Keratinocyte (primary cell): ENCODE data around the gene PLCL1.

Experiments used
- CTCF ChIP-seq, 3 experiments: IDR thresholded peaks in 1 of 3; conservative IDR thresholded peaks in 1 of 3; optimal IDR thresholded peaks in 1 of 3; 2 replicates in 2 of 3; 3 replicates in 1 of 3; pipeline versions ENCODE3 to v1.5.1; 2011; ENCODE audit warnings: low read length in 3 of 3, mild to moderate bottlenecking in 3 of 3, moderate library complexity in 2 of 3, control low read depth in 1 of 3, inconsistent platforms in 1 of 3; ENCODE audit not compliant: insufficient read depth in 2 of 3; ENCODE audit errors: extremely low read depth in 1 of 3
- EZH2 ChIP-seq: IDR thresholded peaks from one replicate; pipeline ENCODE4 v1.6.1; 2012; ENCODE audit warnings: inconsistent platforms, mild to moderate bottlenecking, low read length, moderate library complexity

- TF ChIP-seq CTCF (optimal IDR thresholded peaks at IDR 0.05 in 1 of 3, IDR thresholded peaks at IDR 0.05 in 1 of 3, conservative IDR thresholded peaks at IDR 0.05 in 1 of 3; ENCODE audit: extremely low read depth in 1 of 3, insufficient read depth in 2 of 3, low read length in 3 of 3) (peak; percentile 24 to 58 (median 36)), EZH2 (peak; percentile 84)
Measured at GRCh38 chr2:197786010-197786877, 18.1 kb upstream of the PLCL1 start.
